Activated T-cell treated with anti-CD3 and anti-CD28 coated beads for 4 hours (primary cell): ENCODE measurements around the gene ZP1.

ENCODE experiments used
- DNase-seq: peaks from one replicate; pipeline ENCODE4 v3.0.0-alpha.2; 2020

Gene ZP1

GRCh38 chr11:60844045-60844869 is 23.1 kb upstream of the ZP1 start:
- DNase-seq, result no peak

- DNase-seq, result no peak
These were observed 22.5 kb upstream of the ZP1 start for GRCh38 chr11:60844870-60845221.

GRCh38 chr11:60845338-60845737 is 22.0 kb upstream of the ZP1 start:
- DNase-seq, result no peak

- DNase-seq, result no peak
These were observed 20.1 kb upstream of the ZP1 start for GRCh38 chr11:60847281-60847680.

DNA sequence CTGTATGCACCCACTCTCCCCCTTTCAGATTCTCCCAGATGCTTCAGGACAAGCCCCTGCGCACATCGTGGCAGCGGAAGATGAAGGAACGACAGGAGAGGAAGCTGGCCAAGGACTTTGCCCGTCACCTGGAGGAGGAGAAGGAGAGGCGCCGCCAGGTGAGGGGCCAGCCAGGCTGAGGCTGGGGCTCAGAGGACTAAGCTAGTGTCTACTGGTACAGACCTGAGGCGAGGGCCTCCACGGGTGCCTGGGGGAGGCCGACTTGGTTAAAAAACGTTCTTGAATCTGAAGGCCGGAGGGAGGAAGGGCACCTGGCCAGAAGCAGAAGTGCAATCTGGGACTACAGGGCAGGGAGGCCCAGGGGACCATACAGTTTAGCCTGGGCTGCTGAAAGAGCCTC is 19.4 kb upstream of the ZP1 start:
- no peak for DNase-seq

DNA sequence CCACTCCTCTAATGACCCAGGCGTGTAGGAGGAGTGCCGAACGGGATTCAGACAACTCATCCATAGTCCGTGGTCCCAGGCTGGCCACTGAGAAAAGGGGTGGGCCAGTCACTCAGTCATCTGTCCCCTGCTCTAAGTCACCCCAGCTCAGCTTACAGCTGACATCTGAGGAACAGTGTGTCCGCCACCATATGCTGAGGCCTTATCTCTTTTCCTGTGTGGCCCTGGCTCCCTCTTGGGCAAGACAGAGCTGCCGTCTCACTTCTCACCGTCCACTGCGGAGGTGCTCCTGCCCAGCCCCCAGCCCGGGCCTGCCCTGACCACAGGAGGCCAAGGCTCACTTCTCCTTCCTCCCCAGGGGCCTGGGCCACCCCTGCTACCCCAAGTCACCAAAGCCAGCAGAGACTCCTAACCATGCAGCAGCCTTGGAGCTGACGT is 18.6 kb upstream of the ZP1 start:
- no peak for DNase-seq

DNA sequence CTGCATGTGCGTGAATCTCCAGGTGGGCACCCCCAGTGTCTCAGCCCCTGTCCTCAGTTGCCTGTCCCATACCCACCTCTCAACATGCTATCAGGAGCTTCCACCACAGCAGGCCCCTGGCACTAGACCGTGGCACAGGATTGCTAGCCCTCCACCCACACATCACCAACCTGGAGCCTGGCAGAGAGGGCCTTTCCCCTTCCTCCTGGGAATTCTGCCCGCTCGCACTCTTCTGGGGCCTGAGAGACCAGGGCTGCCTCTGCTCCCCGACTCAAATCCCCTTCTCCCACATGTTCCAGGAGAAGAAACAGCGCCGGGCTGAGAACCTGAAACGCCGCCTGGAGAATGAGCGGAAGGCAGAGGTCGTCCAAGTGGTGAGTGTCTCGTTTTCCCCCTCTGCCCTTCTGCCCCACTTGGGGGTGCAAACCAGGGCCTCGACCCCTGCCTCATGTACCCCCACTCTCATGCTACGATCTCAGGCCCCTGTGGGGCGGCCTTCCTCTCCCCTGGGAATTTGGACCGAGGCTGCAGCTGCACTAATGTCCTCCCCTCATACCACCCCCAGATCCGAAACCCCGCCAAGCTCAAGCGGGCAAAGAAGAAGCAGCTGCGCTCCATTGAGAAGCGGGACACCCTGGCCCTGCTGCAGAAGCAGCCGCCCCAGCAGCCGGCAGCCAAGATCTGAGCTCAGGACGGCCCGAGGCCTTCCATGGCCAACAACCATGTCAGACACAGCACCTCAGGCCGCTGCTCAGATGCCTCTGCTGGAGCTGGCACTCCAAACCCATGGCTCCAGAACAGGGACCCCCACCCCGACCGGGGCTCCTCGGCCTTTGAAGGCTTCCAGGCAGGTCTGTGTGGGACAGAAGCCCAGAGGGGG is 17.5 kb upstream of the ZP1 start:
- no peak for DNase-seq

DNA sequence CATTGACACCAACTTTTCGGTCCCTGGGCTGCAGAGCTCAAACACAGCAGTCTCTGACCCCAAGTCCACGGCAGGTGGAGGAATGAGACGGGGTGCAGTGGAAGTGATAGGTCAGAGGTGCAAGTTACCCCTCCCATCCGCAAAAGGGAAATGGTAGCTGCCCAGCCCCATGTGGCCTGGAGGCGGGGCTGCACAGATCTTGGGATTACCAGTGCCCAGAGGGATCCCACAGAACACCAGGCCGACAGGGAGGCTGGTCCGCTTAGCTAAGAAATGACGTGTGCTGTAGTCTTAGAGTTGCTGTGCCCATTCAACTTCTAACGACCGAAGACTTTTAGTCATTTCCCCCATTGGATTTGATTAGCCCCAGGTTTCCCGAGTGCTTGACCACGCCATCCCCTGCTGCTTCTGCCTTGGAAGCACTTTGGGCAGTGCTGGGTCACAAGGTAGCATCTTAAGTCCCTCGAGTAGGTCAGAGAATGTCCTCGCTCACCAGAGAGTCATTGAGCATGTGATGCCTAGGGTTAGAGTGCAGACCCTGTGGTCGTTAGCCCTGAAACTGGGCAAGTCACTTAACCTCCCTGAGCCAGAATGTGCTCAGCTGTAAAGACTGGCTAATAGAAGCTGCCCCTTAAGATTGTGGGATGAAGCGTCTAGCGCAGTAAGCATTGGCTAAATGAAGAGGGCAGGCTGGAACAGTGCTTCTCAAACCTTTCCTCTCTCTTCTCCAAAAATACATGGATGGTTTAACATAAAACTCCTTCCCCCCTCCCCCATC is 15.8 kb upstream of the ZP1 start:
- DNase-seq, result no peak

DNA sequence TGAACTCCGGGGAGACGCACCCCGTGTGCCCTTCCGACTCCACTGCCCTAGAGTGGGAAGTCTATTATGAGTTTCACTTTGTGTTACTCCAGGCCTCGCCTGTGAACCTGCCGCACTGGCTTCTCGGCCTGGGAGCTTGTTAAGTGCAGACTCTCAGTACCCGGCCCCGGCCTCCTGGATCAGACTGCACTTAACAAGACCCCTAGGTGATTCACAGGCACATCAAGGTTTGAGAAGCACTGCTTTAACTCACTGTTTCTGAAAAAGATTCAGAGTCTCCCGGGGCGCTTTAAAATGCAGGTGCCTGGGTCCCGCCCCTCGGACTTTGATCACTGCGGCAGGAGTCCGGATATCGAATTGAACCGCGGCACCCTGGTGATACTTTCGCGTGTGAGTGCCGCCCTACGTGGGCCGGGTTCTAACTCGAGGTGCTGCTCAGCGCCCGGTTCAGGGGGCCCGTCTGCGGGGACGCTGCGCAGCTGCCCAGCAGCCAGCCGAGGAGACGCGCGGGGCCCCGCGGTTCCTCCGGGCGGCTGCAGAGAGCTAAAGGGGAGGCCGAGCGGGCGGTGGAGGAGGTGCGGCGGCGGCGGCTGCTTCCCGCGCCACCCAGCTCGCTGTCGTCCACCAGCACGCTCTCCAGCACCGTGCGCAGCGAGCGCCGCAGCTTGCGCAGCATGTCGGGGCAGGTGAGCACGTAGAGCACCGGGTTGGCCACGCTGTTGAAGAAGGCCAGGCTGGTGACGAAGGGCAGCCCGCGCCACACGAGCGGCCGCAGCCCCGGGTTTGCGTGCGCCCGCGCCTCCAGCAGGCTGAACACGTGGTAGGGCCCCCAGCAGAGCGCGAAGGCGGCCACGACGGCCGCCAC is 15.0 kb upstream of the ZP1 start:
- no peak for DNase-seq

DNA sequence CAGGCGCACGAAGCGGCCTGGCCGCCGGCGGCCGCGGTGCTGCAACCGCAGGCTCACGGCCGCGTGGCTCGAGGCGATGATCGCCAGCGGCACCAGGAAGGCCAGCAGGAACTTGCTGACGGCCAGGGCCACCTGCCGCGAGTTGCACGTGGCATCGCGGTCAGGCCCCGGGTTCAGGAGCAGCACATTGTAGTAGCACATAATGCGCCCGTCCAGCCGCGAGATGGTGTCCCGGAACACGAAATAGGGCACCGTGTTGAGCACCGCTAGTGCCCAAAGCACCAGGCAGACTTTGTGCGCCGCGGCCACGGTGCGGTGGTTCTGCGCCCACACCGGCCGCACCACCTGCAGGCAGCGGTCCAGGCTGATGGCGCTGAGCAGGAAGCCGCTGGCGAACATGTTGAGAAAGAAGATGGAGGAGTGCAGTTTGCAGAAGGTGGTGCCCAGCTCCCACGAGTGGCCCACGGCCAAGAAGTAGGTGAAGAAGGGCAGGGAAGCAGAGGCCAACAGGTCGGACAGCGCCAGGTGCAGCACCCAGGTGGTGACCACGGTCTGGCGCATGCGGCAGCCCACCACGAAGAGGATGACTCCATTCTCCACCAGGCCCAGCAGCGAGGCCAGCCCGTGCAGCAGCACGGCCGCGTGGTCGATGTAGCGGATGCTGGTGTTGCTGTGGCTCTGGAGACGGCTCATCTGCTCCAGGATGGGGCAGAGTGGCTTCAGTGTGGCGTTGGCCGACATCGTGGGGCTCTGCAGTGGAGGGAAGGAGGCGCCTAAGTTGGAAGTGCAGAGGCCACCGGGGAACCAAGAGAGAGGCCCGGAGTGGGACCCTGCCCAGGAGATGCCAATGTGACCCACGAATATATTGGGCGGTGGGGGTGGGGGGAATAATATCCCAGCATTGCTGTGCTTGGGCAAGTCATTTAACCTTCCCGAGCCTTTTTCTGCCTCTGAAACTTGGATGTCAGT is 14.1 kb upstream of the ZP1 start:
- DNase-seq, result no peak

DNA sequence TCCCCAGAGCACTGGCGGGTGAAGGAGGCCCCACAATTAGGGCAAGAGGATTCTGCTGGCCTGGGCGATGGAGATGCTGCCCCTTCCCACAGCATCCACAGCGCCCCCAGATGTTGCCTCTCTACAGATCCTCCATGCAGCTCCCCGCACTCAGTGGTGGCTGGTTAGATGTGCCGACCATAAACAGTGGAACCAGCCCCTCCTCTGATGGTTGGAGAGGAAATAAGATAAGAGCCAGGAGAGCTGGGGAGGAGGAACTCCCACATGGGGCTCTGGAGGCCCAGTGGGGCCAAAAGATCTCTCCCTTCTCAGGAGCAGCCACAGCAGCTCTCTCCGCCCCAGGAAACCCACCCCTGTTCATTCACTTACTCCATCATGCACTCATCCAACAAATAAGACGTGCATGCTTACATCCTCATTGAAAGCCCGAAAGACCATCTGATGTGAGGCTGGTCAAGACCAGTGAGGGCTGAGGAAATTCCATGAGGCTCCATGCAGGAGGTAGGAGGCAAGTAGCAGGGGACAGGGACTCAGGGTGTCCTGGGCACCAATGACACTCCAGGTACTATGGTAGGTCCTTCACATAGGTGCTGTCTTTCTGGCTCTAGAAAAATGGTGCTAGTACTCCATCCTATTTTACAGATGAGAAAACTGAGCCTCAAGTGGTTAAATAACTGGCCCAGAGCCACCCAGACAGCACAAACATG is 13.0 kb upstream of the ZP1 start:
- no peak for DNase-seq

GRCh38 chr11:60854847-60855725 is 12.3 kb upstream of the ZP1 start:
- DNase-seq, result no peak

DNA sequence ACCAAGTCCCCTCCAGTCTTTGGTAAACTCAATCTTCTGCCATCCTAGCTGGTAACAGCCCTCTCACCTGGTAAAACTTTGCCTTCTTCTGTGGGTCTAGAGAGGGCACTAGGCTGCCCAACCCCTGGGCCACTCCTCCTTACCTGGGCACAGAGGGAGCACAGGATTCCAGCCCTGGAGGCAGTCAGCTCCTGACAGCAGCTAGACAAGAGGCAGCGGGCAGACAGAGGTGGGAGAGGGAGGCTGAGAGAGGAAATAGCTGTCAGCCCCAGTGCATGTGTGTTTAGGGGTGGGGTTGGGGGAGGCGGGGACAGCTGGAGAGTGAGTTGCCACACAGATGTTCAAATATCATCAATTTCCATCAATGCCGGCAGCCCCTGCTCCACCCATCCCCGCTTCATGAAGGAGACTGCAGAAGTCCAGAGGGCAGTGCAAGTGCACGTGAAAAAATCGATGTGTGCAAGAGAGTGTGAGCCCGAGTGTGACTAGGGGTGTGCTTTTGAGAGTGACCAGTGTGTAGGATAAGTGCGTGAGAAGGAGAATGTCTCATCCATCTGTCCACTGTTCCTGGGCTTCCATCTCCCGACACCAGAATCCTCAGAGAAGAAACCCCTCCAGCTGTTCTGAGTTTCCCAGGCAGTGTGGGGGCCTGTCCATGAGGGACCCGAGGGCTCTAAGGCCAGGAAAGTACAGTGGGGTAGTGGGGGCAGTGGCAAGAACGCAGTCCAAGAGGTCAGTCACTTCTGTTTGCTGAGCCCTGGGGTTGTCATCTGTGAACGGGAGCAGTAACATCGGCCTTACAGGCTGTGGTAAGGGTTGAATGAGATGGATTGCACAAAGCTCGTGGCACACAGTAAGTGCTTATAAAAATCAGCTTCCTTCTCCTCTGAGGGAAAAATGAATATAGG is 11.4 kb upstream of the ZP1 start, which contains the start of gene PTGDR2:
PTGDR2 (minus strand) TSS at position 225 of the 908 bp plus-strand sequence. CDS start 2,228 bp downstream, outside the sequence.
- no peak for DNase-seq

- DNase-seq, result no peak
These were observed 9.7 kb upstream of the ZP1 start for GRCh38 chr11:60857378-60858232.

DNA sequence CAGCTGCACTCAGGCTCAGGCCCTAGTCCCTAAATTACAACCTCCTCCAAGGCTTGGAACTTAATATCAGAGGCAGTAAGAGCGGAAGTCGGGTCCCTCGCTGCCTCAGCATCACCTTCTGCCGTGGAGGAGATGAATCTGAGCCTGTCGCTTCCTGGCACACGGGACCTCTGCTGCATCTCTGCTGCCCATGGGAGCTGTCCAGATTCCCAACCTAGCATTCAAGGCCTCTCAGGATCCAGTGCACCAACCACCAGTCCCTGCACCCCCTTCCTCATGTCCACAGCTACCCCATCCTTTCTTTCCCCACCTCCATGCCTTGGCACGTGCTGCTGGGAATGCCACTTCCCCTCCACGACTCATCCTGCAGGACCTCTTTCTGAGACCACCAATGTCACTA is 9.1 kb upstream of the ZP1 start:
- no peak for DNase-seq

DNA sequence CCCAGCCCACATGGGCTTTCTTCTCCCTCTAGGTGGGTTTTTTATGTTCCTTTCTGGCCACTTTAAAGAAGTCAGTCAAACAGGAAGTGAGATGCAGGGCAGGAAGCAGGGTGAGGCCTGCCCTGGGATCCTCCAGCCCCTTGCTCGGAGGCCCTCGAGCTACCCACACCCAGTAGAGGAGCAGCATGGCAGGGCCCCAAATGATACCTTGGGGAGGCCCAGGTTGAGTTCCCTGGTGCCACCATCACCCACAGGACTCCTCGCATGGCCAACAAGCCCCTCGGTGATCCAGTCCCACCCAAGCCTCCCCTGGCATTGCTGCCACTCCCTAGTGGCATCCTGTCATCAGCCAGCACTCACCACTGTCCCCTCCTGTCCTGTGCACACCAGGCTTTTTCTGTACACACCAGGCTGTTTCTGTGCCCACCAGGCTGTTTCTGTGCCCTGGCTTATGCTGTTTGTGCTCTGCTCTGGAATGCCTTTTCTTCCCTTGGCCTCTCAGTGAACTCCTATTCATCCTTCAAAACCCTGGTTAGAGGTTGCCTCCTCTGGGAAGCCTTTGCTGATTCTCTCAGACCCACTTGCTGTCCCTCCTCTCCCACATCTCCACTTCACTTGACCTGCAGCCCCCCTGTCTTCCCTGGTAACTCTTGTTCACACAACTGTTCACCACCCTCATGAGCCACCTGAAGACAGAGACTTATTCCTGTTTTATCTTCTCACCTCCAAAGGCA is 8.4 kb upstream of the ZP1 start:
- DNase-seq, result no peak
